Spleen (tissue), 11 donors: ENCODE data around the gene TDRD1. TPM values are rescaled to one million over a fixed set of nuclear protein-coding genes. Genes with fewer than 3 reads are reported as not detected.

Source experiments
- DNase-seq: peaks from one replicate; pipeline ENCODE4 v3.0.0-alpha.2; 2020
- H3K27ac ChIP-seq, 8 donors: fragments of 200-600 bp; sonication (generic) in 7 of 8; 1 replicate in 4 of 8; 2 replicates in 4 of 8; pipeline versions ENCODE4 v1.5.0 to v1.8.0; 2016 to 2021; ENCODE audit warnings: inconsistent platforms in 4 of 8, mild to moderate bottlenecking in 4 of 8, moderate library complexity in 1 of 8
- H3K27me3 ChIP-seq, 7 donors: fragments of 200-600 bp; sonication (generic) in 6 of 7; replicated peaks in 1 of 7; 1 replicate in 4 of 7; 2 replicates in 3 of 7; pipeline versions ENCODE4 v1.5.0 to v1.8.0; 2016 to 2021; ENCODE audit warnings: inconsistent platforms in 3 of 7, mild to moderate bottlenecking in 1 of 7
- H3K36me3 ChIP-seq, 6 donors: fragments of 200-600 bp; sonication (generic) in 5 of 6; 1 replicate in 4 of 6; 2 replicates in 2 of 6; pipeline versions ENCODE4 v1.5.0 to v1.8.0; 2016 to 2021; ENCODE audit warnings: inconsistent platforms in 2 of 6
- H3K4me1 ChIP-seq, 6 donors: fragments of 200-600 bp; sonication (generic) in 5 of 6; 1 replicate in 3 of 6; 2 replicates in 3 of 6; pipeline versions ENCODE4 v1.5.0 to v1.8.0; 2016 to 2021; ENCODE audit warnings: inconsistent platforms in 3 of 6
- H3K4me3 ChIP-seq, 8 donors: fragments of 200-600 bp; sonication (generic) in 7 of 8; 1 replicate in 4 of 8; 2 replicates in 4 of 8; pipeline versions ENCODE4 v1.5.0 to v1.8.0; 2016 to 2021; ENCODE audit warnings: inconsistent platforms in 4 of 8, mild to moderate bottlenecking in 4 of 8, moderate library complexity in 2 of 8
- H3K9me3 ChIP-seq, 8 donors: fragments of 200-600 bp; sonication (generic) in 7 of 8; 1 replicate in 4 of 8; 2 replicates in 4 of 8; pipeline versions ENCODE4 v1.5.0 to v1.8.0; 2016 to 2021; ENCODE audit warnings: inconsistent platforms in 4 of 8
- POLR2A ChIP-seq, 3 donors: fragments of 450-650 bp; IDR thresholded peaks; one replicate each; pipeline ENCODE4 v1.5.1; 2017; ENCODE audit warnings: antibody characterized with exemption in 3 of 3, mild to moderate bottlenecking in 1 of 3
- POLR2AphosphoS5 ChIP-seq, 3 donors: sonication (generic); formaldehyde crosslinking; IDR thresholded peaks; one replicate each; pipeline ENCODE4 v1.5.1; 2017; ENCODE audit warnings: antibody characterized with exemption in 3 of 3
- WGBS, 5 donors: extraction: QIAGEN DNeasy Blood & Tissue Kit in 3 of 5; methylation state at CpG; one replicate each; pipeline versions ENCODE4 v1.1.5 to v1.1.7; 2013 to 2018; 5-methylcytosine and 5-hydroxymethylcytosine counted together
- intact Hi-C: fragments of 100-400 bp; cut with DNase I; formaldehyde crosslinking; loops from one replicate; pipeline ENCODE4 v1.15.0; 2023; ENCODE audit warnings: low total_unique reads
- polyA plus RNA-seq, 3 donors: library from polyadenylated mRNA; stranded (reverse); fragments of 200-250 nt; gene quantifications; one replicate each; pipeline ENCODE4 v1.2.1, GENCODE V29; 2013
- total RNA-seq, 7 donors: library from RNA; depleted of rRNA in 3 of 7; stranded (reverse); fragments of >200 nt in 3 of 7; fragmentation: NEBNext Ultra II Directional in 4 of 7; extraction: Animal tissue kit (Norgen Biotek cat#: 25700) in 4 of 7; gene quantifications; one replicate each; pipeline versions ENCODE4 v1.1.0 to v1.2.1, GENCODE V29; 2016 to 2021
- TF ChIP-seq, protein P1 (sequence below), 11 experiments: fragments of 200-600 bp in 7 of 11; fragments of 450-650 bp in 4 of 11; sonication (generic) in 4 of 11; IDR thresholded peaks in 8 of 11; conservative IDR thresholded peaks in 3 of 11; 1 replicate in 7 of 11; 2 replicates in 4 of 11; pipeline versions ENCODE4 v1.4.0 to v1.8.0; 2016 to 2021; ENCODE audit warnings: antibody characterized with exemption in 11 of 11, inconsistent platforms in 4 of 11, mild to moderate bottlenecking in 1 of 11
- donor health status: healthy with polysubstance abuse.
- donor health status: DM: no; HTN: no; CAD: no; lungs with moderate emphysema.
- donor health status: DM: no; HTN: no; CAD: no.
- donor health status: Bipolar disorder and iron deficiency.
- donor health status: healthy.
- donor health status: DM: no; HTN: no; CAD: no.
- donor health status: DM: yes; HTN: yes; CAD: no.

Gene TDRD1
- total and polyA plus RNA-seq, 10 donors: 0.02 to 3.9 (median 0.92) TPM

DNA sequence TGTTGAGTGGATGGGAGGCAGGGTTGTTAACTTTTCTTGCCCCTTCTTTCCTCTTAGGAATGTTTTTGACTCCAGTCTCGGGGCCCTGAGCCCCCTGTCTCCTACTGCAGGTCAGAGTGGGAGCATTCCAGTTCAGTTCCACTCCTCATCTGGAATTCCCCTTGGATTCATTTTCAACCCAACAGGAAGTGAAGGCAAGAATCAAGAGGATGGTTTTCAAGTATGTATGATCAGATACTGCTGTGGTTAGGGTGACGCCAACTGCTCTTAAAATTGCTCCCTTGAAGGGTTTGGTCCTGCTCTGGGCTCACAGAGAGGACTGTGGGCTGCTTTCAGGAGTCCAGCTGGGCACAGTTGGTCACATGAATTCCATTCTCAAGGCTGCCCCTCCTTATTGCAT lies 81.9 kb downstream of the TDRD1 start:
- Histone ChIP-seq H3K36me3 (no peaks in the 10 kb centered on the region), H3K27ac (peak overlapping the region in 6 of 8 donors; percentile 22 to 66 (median 56)), H3K9me3 (no peaks in the 10 kb centered on the region), H3K4me3 (no peak overlapping the region), H3K4me1 (peaks cover 0 to 14% (median 3%) of the 10 kb centered on the region in 6 donors), H3K27me3 (no peaks in the 10 kb centered on the region)
- WGBS, 5 donors: 39 to 61% (median 53%) methylated on average over 2 of the region's 2 CpGs
- DNase-seq: no peak
- intact Hi-C loops: no loop called here
- TF ChIP-seq POLR2AphosphoS5 (IDR thresholded peaks at IDR 0.05) (peak in 1 of 3 donors; percentile 11), POLR2A (IDR thresholded peaks at IDR 0.05) (no peak)
- TF ChIP-seq, protein P1, sequence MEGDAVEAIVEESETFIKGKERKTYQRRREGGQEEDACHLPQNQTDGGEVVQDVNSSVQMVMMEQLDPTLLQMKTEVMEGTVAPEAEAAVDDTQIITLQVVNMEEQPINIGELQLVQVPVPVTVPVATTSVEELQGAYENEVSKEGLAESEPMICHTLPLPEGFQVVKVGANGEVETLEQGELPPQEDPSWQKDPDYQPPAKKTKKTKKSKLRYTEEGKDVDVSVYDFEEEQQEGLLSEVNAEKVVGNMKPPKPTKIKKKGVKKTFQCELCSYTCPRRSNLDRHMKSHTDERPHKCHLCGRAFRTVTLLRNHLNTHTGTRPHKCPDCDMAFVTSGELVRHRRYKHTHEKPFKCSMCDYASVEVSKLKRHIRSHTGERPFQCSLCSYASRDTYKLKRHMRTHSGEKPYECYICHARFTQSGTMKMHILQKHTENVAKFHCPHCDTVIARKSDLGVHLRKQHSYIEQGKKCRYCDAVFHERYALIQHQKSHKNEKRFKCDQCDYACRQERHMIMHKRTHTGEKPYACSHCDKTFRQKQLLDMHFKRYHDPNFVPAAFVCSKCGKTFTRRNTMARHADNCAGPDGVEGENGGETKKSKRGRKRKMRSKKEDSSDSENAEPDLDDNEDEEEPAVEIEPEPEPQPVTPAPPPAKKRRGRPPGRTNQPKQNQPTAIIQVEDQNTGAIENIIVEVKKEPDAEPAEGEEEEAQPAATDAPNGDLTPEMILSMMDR (IDR thresholded peaks at IDR 0.05 in 8 of 11, conservative IDR thresholded peaks at IDR 0.05 in 3 of 11): no peak

DNA sequence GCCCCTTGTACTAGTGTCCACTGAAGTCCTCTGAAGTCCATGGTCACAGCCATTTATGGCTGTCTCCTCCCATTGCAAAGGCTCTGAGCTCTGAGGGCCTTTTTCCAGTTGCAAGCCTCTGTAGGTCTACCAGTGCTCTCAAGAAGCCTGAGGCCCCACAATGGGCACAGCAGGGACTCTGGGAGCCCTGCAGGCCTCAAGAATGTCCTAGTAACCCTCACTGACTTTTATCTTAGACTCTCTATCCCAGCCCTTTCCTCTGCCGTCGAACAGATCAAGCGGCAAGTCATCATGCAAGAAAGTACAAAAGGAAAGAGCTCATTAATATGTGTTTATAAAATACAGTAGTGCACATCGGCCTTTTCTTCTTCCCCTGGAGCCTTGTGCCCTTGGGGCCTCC lies 83.3 kb downstream of the TDRD1 start:
- peaks cover 0 to 14% (median 3%) of the 10 kb centered on the region in 6 donors for H3K4me1 ChIP-seq
- H3K4me3 ChIP-seq: no peak overlapping the region
- 81 to 91% (median 88%) methylated on average over 4 of the region's 4 CpGs for WGBS, 5 donors
- TF ChIP-seq, protein P1 (IDR thresholded peaks at IDR 0.05 in 8 of 11, conservative IDR thresholded peaks at IDR 0.05 in 3 of 11): no peak
- TF ChIP-seq POLR2A (IDR thresholded peaks at IDR 0.05) (no peak), POLR2AphosphoS5 (IDR thresholded peaks at IDR 0.05) (no peak)
- DNase-seq: no peak
- H3K9me3 ChIP-seq: no peaks in the 10 kb centered on the region
- H3K27me3 ChIP-seq: no peaks in the 10 kb centered on the region
- H3K27ac ChIP-seq: no peak overlapping the region
- intact Hi-C loops: no loop called here
- H3K36me3 ChIP-seq: no peaks in the 10 kb centered on the region

DNA sequence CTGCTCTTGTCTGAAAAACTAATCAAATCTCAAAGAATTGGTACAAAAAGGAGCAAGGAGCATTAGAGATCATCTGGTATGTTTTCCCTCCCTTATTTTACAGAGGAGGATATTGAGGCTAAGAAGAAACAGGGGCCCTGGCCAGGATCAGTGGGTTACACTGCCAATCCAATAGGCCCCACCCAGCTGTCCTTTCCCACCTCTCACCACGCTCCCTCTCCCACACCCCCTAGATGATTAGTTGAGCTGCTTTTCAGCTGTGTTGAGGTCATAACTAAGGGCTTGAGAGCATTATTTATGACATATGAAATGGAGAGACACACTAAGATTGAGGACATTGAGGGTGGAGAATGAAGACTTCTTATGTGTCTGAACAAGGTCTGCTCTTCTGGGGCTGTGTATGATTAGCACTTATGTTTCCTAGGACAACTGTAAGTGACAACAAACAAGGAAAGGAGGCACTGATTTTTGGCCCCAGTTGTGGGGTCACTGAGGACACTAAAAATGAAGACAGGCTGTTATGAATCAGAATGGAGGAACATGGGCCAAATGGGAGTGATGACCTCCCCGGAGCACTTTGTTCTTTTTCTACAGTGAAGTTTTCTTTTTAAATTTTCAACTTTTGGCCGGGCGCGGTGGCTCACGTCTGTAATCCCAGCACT lies 86.4 kb downstream of the TDRD1 start:
- WGBS, 5 donors: 71 to 97% (median 89%) methylated on average over 6 of the region's 6 CpGs
- H3K4me3 ChIP-seq: no peak overlapping the region
- H3K27ac ChIP-seq: peak overlapping the region in 3 of 8 donors; percentile 9 to 44 (median 40)
- no peaks in the 10 kb centered on the region for H3K36me3 ChIP-seq
- no peaks in the 10 kb centered on the region for H3K27me3 ChIP-seq
- peaks cover 0 to 6% (median 1%) of the 10 kb centered on the region in 6 donors for H3K4me1 ChIP-seq
- peak in 1 of 3 donors; percentile 34 for TF ChIP-seq POLR2AphosphoS5 (IDR thresholded peaks at IDR 0.05)
- TF ChIP-seq, protein P1 (IDR thresholded peaks at IDR 0.05 in 8 of 11, conservative IDR thresholded peaks at IDR 0.05 in 3 of 11): no peak
- intact Hi-C loops: no loop called here
- no peaks in the 10 kb centered on the region for H3K9me3 ChIP-seq
- DNase-seq: no peak

DNA sequence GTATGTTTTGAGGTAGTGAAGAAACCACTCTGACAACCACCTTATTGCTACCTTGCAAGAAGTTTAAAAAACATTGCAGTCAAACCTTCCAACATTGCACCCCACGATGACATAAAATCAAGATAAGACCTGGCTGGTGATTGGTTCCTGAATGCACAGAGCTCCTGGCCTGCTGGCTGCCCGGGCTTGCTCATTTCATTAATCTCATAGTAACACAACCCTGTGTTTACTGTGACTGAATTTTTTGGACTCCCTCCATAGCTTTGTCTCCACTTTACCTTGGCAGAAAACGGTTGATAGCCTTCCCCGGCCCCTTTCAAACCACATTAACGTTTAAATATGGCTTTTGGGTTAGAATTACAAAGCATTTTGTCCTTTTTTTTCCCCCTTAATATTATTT lies 87.4 kb downstream of the TDRD1 start:
- intact Hi-C loops: no loop called here
- WGBS, 5 donors: 63 to 76% (median 66%) methylated on average over 5 of the region's 5 CpGs
- TF ChIP-seq POLR2A (IDR thresholded peaks at IDR 0.05) (no peak), POLR2AphosphoS5 (IDR thresholded peaks at IDR 0.05) (no peak)
- TF ChIP-seq, protein P1 (IDR thresholded peaks at IDR 0.05 in 8 of 11, conservative IDR thresholded peaks at IDR 0.05 in 3 of 11): no peak
- H3K9me3 ChIP-seq: no peaks in the 10 kb centered on the region
- H3K36me3 ChIP-seq: no peaks in the 10 kb centered on the region
- H3K27ac ChIP-seq: peak overlapping the region in 1 of 8 donors; percentile 41
- no peak overlapping the region for H3K4me3 ChIP-seq
- no peak for DNase-seq
- no peaks in the 10 kb centered on the region for H3K27me3 ChIP-seq
- H3K4me1 ChIP-seq: peaks cover 0 to 3% (median 0%) of the 10 kb centered on the region in 6 donors
